Aorta (tissue), 5 donors: Measurements from ENCODE around the gene LUZP2. TPM values are rescaled to one million over a fixed set of nuclear protein-coding genes. Genes with fewer than 3 reads are reported as not detected.

Experiments
- ATAC-seq: fragments of 200-7000 bp; cut with Tn5 transposase; one replicate; pipeline ENCODE4 v1.9.1; 2022; ENCODE audit warnings: moderate library complexity; ENCODE audit not compliant: low FRiP score
- DNase-seq, 2 donors: peaks; one replicate each; pipeline ENCODE4 v3.0.0-alpha.2; 2020
- H3K27ac ChIP-seq, 2 donors: one replicate each; pipeline ENCODE4 v1.5.1; 2013; ENCODE audit warnings: low read length in 2 of 2, mild to moderate bottlenecking in 2 of 2, moderate library complexity in 2 of 2, control low read depth in 1 of 2, inconsistent platforms in 1 of 2, low read depth in 1 of 2
- H3K27me3 ChIP-seq, 2 donors: one replicate each; pipeline ENCODE4 v1.6.1; 2013; ENCODE audit warnings: control low read depth in 1 of 2, low read length in 1 of 2, mild to moderate bottlenecking in 1 of 2, moderate library complexity in 1 of 2; ENCODE audit not compliant: insufficient read depth in 2 of 2, control insufficient read depth in 1 of 2
- H3K36me3 ChIP-seq, 2 donors: one replicate each; pipeline ENCODE4 v1.6.1; 2013; ENCODE audit warnings: control low read depth in 1 of 2, low read length in 1 of 2, mild to moderate bottlenecking in 1 of 2; ENCODE audit not compliant: insufficient read depth in 2 of 2, control insufficient read depth in 1 of 2
- H3K4me1 ChIP-seq, 2 donors: one replicate each; pipeline ENCODE4 v1.6.1; 2013; ENCODE audit warnings: low read length in 2 of 2, control low read depth in 1 of 2, mild to moderate bottlenecking in 1 of 2, moderate library complexity in 1 of 2; ENCODE audit not compliant: insufficient read depth in 2 of 2, control insufficient read depth in 1 of 2
- H3K4me3 ChIP-seq, 2 donors: one replicate each; pipeline ENCODE4 v1.5.1; 2013; ENCODE audit warnings: low read length in 2 of 2, control low read depth in 1 of 2, mild to moderate bottlenecking in 1 of 2
- H3K9me3 ChIP-seq: one replicate; pipeline ENCODE4 v1.6.1; 2013; ENCODE audit warnings: mild to moderate bottlenecking, low read length; ENCODE audit not compliant: control insufficient read depth
- WGBS, 2 donors: extraction: QIAGEN DNeasy Blood & Tissue Kit; methylation state at CpG; one replicate each; pipeline ENCODE4 v1.1.7; 2013; 5-methylcytosine and 5-hydroxymethylcytosine counted together
- intact Hi-C, 2 donors: fragments of 100-400 bp; cut with DNase I; formaldehyde crosslinking; loops; one replicate each; pipeline versions ENCODE4 v1.14.2 to v1.15.0; 2022
- polyA plus RNA-seq, 2 donors: library from polyadenylated mRNA; stranded (reverse); fragments of 200-250 nt; gene quantifications; one replicate each; pipeline ENCODE4 v1.2.3, GENCODE V29; 2013
- total RNA-seq, 2 donors: library from RNA; stranded (reverse); fragmentation: NEBNext Ultra II Directional; extraction: Animal tissue kit (Norgen Biotek cat#: 25700); gene quantifications; one replicate each; pipeline ENCODE4 v1.2.1, GENCODE V29; 2021
- donor health status: healthy with polysubstance abuse.
- donor health status: Bipolar disorder and iron deficiency.
- donor health status: DM: no; HTN: no; CAD: no.
- donor health status: DM: no; HTN: no; CAD: no.
- donor health status: DM: yes; HTN: yes; CAD: no.

LUZP2 gene
- total and polyA plus RNA-seq, 4 donors: 0.15 to 0.50 TPM; not detected in 2

DNA sequence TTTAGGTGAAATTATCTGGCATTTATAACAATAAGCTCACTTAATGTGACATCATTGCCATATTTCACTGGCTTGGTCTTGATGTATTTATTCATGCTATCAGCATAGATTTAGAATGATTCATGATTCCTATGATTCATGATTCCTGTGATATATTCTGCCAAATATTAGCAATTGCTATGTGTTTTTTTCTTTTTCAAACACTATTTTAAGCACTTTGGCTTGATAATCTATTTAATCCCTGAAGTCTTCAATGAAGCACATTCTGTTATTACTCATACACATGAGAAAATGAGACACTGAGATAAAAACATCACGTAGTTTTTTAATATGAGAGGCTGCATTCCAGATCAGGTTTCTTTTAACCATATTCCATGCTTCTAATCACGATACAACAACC lies 78.5 kb downstream of the LUZP2 start:
- no peak overlapping the region for H3K4me3 ChIP-seq
- no peaks in the 10 kb centered on the region for H3K27me3 ChIP-seq
- ATAC-seq (no peak), DNase-seq (no peak)
- H3K36me3 ChIP-seq: no peaks in the 10 kb centered on the region
- H3K4me1 ChIP-seq: no peaks in the 10 kb centered on the region
- no peaks in the 10 kb centered on the region for H3K9me3 ChIP-seq
- 3 to 16% methylated on average over 2 of the region's 2 CpGs for WGBS, 2 donors
- intact Hi-C loops: no loop called here
- H3K27ac ChIP-seq: no peak overlapping the region

DNA sequence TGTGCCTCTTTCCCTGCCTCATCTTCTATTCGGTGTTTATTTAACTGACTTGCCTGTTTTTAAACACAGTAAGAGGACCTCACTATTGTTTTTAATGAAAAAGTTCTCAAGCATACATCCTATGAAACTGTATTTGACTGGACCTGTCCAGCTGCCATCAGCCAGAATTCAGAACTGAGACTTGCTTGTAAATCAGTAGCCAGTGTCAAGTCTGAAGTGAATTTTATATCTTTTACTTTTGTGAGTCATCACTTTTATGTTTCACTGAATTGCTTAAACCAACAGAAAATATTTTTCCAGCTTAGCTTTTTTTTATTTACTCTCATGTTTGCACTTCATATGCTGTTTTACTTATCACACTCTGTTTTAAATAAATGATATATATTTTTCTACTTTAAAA lies 88.3 kb downstream of the LUZP2 start:
- ATAC-seq (no peak), DNase-seq (no peak)
- Histone ChIP-seq H3K9me3 (no peaks in the 10 kb centered on the region), H3K4me3 (no peak overlapping the region), H3K36me3 (no peaks in the 10 kb centered on the region), H3K27ac (no peak overlapping the region), H3K4me1 (no peaks in the 10 kb centered on the region), H3K27me3 (no peaks in the 10 kb centered on the region)
- 83 to 94% methylated on average over 1 of the region's 1 CpG for WGBS, 2 donors
- intact Hi-C loops: no loop called here

GRCh38 chr11:24587635-24588034 lies 90.8 kb downstream of the LUZP2 start:
- no peak overlapping the region for H3K4me3 ChIP-seq
- intact Hi-C loops: no loop called here

DNA sequence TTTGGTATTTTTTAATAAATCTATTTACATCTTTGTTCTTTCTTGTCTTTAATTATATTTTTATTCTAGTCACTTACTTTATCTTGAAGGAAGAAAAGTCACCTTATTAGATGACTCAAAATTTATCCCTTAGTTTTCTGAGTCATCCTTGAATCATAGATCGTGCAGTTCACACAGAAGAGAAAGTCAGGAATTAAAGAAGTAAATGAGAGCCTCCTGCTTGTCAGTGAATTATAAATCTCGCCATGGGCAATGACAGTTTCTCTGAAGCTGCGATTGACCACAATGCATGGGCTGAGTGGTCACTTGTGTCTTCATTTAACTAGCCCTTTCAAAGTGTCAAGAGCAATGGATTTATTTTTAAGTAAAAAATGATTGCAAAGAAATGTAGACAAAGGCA lies 91.2 kb downstream of the LUZP2 start:
- H3K27me3 ChIP-seq: no peaks in the 10 kb centered on the region
- WGBS, 2 donors: 84 to 89% methylated on average over 3 of the region's 3 CpGs

More at GRCh38 chr11:24587635-24588034, 90.8 kb downstream of the LUZP2 start:
- Histone ChIP-seq H3K27ac (no peak overlapping the region), H3K9me3 (no peaks in the 10 kb centered on the region), H3K36me3 (no peaks in the 10 kb centered on the region), H3K27me3 (no peaks in the 10 kb centered on the region), H3K4me1 (no peaks in the 10 kb centered on the region)
- DNase-seq (no peak), ATAC-seq (no peak)

DNA sequence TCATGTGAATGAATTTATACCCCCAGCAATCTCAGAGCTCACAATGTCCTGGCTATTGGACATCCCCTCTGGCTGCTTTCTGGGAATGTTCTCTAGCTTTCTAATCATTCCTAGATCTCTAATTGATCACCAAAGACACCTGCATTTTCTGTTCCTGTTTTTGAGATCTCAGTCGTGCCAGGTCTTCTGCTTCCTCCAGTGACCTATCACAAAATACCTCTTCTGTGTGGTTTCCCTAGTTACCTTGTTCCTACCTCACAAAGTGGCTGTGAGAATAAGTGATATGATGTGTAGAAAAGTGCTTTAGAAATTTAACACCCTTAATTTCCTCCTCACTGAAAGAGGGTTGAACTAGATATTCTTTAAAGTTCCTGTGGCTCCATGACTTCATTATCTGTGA lies 92.2 kb downstream of the LUZP2 start:
- WGBS, 2 donors: 70 to 75% methylated on average over 1 of the region's 1 CpG
- no peaks in the 10 kb centered on the region for H3K4me1 ChIP-seq
- intact Hi-C loops: no loop called here
- no peaks in the 10 kb centered on the region for H3K36me3 ChIP-seq
- H3K27me3 ChIP-seq: no peaks in the 10 kb centered on the region
- no peaks in the 10 kb centered on the region for H3K9me3 ChIP-seq
- ATAC-seq (no peak), DNase-seq (no peak)
- H3K4me3 ChIP-seq: no peak overlapping the region
- no peak overlapping the region for H3K27ac ChIP-seq

More for the DNA sequence above, 91.2 kb downstream of the LUZP2 start:
- no peak overlapping the region for H3K27ac ChIP-seq
- H3K36me3 ChIP-seq: no peaks in the 10 kb centered on the region
- H3K4me1 ChIP-seq: no peaks in the 10 kb centered on the region
- intact Hi-C loops: no loop called here
- ATAC-seq (no peak), DNase-seq (no peak)
- H3K4me3 ChIP-seq: no peak overlapping the region
- no peaks in the 10 kb centered on the region for H3K9me3 ChIP-seq

- Histone ChIP-seq H3K9me3 (no peaks in the 10 kb centered on the region), H3K4me1 (no peaks in the 10 kb centered on the region), H3K27me3 (no peaks in the 10 kb centered on the region), H3K27ac (no peak overlapping the region), H3K36me3 (no peaks in the 10 kb centered on the region), H3K4me3 (no peak overlapping the region)
- no peak for DNase-seq
- intact Hi-C loops: no loop called here
- ATAC-seq: no peak
- WGBS, 2 donors: 84 to 89% methylated on average over 2 of the region's 2 CpGs
These were observed 94.4 kb downstream of the LUZP2 start for GRCh38 chr11:24591283-24591682.

- Histone ChIP-seq H3K36me3 (no peaks in the 10 kb centered on the region), H3K9me3 (no peaks in the 10 kb centered on the region), H3K27ac (no peak overlapping the region), H3K27me3 (no peaks in the 10 kb centered on the region), H3K4me1 (no peaks in the 10 kb centered on the region), H3K4me3 (no peak overlapping the region)
- no peak for ATAC-seq
- WGBS, 2 donors: 54 to 58% methylated on average over 2 of the region's 2 CpGs
- no peak for DNase-seq
- intact Hi-C loops: no loop called here
These were observed 95.5 kb downstream of the LUZP2 start for GRCh38 chr11:24592360-24592759.

- Histone ChIP-seq H3K36me3 (no peaks in the 10 kb centered on the region), H3K27ac (no peak overlapping the region), H3K4me1 (no peaks in the 10 kb centered on the region), H3K4me3 (no peak overlapping the region), H3K9me3 (no peaks in the 10 kb centered on the region), H3K27me3 (no peaks in the 10 kb centered on the region)
- 12 to 22% methylated on average over 4 of the region's 4 CpGs for WGBS, 2 donors
- intact Hi-C loops: no loop called here
- DNase-seq (no peak), ATAC-seq (no peak)
These were observed 96.5 kb downstream of the LUZP2 start for GRCh38 chr11:24593332-24593731.

DNA sequence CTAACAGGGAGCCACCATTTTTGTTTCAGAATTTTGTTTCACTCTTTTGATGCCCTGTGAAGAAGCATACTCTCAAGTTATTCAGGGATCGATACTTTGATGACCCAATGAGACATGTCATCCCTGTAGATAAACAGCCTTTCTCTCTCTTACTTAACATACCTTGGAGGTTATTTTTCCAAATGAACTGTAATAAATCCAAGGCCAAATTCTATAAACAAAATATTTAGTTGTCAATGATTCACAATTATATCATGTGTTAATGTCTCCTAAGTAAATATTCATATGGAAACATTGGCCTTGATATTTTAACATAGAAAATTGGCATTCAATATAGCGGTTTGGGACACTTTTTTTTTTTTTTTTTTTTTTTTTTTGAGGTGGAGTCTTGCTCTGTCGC lies 97.5 kb downstream of the LUZP2 start:
- Histone ChIP-seq H3K27me3 (no peaks in the 10 kb centered on the region), H3K36me3 (no peaks in the 10 kb centered on the region), H3K4me1 (no peaks in the 10 kb centered on the region), H3K9me3 (no peaks in the 10 kb centered on the region), H3K27ac (no peak overlapping the region), H3K4me3 (no peak overlapping the region)
- no peak for DNase-seq
- no peak for ATAC-seq
- 95 to 98% methylated on average over 2 to 3 of the region's 3 CpGs for WGBS, 2 donors
- intact Hi-C loops: no loop called here
